HL-60 (cell line): ENCODE measurements around the gene NFU1.

ENCODE experiments used
- GABPA ChIP-seq: IDR thresholded peaks from 2 replicates; pipeline ENCODE4 v1.6.1; 2012; ENCODE audit warnings: low read depth
- SPI1 ChIP-seq: IDR thresholded peaks from 2 replicates; pipeline ENCODE4 v1.6.1; 2012; ENCODE audit warnings: low read depth, mild to moderate bottlenecking, borderline replicate concordance
- TF ChIP-seq, protein P1 (sequence below): IDR thresholded peaks from one replicate; pipeline ENCODE4 v1.5.1; 2011; ENCODE audit warnings: low read length, control low read depth, inconsistent platforms; ENCODE audit not compliant: insufficient read depth

- TF ChIP-seq, protein P1, sequence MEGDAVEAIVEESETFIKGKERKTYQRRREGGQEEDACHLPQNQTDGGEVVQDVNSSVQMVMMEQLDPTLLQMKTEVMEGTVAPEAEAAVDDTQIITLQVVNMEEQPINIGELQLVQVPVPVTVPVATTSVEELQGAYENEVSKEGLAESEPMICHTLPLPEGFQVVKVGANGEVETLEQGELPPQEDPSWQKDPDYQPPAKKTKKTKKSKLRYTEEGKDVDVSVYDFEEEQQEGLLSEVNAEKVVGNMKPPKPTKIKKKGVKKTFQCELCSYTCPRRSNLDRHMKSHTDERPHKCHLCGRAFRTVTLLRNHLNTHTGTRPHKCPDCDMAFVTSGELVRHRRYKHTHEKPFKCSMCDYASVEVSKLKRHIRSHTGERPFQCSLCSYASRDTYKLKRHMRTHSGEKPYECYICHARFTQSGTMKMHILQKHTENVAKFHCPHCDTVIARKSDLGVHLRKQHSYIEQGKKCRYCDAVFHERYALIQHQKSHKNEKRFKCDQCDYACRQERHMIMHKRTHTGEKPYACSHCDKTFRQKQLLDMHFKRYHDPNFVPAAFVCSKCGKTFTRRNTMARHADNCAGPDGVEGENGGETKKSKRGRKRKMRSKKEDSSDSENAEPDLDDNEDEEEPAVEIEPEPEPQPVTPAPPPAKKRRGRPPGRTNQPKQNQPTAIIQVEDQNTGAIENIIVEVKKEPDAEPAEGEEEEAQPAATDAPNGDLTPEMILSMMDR = no peak
- TF ChIP-seq SPI1 (no peak), GABPA (no peak)
Measured at GRCh38 chr2:69386360-69386759, 50.9 kb downstream of the NFU1 start.
